Fibroblast of the conjunctiva (primary cell): ENCODE measurements around the gene KCNMA1.

Experiments
- DNase-seq: peaks from one replicate; pipeline ENCODE4 v3.0.0-alpha.2; 2010; ENCODE audit warnings: low read depth

Gene KCNMA1

GRCh38 chr10:77180104-77180503 lies 457.5 kb downstream of the KCNMA1 start:
- no peak for DNase-seq

- DNase-seq, result peak; percentile 85
Measured at GRCh38 chr10:77179015-77179695, 458.5 kb downstream of the KCNMA1 start.

- no peak for DNase-seq
Measured at GRCh38 chr10:77177589-77177988, 460.0 kb downstream of the KCNMA1 start.

GRCh38 chr10:77177161-77177560 lies 460.4 kb downstream of the KCNMA1 start:
- no peak for DNase-seq

- DNase-seq, result no peak
Measured at GRCh38 chr10:77176232-77176631, 461.4 kb downstream of the KCNMA1 start.

- DNase-seq, result no peak
Measured at GRCh38 chr10:77175631-77176222, 461.9 kb downstream of the KCNMA1 start.

- DNase-seq, result peak; percentile 77
Measured at GRCh38 chr10:77173615-77174461, 463.8 kb downstream of the KCNMA1 start.

- no peak for DNase-seq
Measured at GRCh38 chr10:77172086-77172485, 465.5 kb downstream of the KCNMA1 start.

GRCh38 chr10:77168861-77169260 lies 468.7 kb downstream of the KCNMA1 start:
- DNase-seq, result no peak

GRCh38 chr10:77168161-77168560 lies 469.4 kb downstream of the KCNMA1 start:
- no peak for DNase-seq

GRCh38 chr10:77165445-77166208 lies 472.0 kb downstream of the KCNMA1 start:
- DNase-seq, result peak; percentile 50

GRCh38 chr10:77164616-77165311 lies 472.8 kb downstream of the KCNMA1 start:
- no peak for DNase-seq

GRCh38 chr10:77163670-77164348 lies 473.8 kb downstream of the KCNMA1 start:
- peak; percentile 92 for DNase-seq

- no peak for DNase-seq
Measured at GRCh38 chr10:77162697-77163096, 474.9 kb downstream of the KCNMA1 start.

GRCh38 chr10:77160679-77161078 lies 476.9 kb downstream of the KCNMA1 start:
- peak; percentile 65 for DNase-seq

- DNase-seq, result no peak
Measured at GRCh38 chr10:77159538-77160110, 478.0 kb downstream of the KCNMA1 start.

- DNase-seq, result no peak
Measured at GRCh38 chr10:77158666-77159065, 478.9 kb downstream of the KCNMA1 start.

- no peak for DNase-seq
Measured at GRCh38 chr10:77157248-77158019, 480.2 kb downstream of the KCNMA1 start.

GRCh38 chr10:77156406-77156879 lies 481.2 kb downstream of the KCNMA1 start:
- DNase-seq, result no peak

GRCh38 chr10:77152256-77152655 lies 485.4 kb downstream of the KCNMA1 start:
- no peak for DNase-seq
